Measurements from ENCODE around the gene AR.

The AR gene

DNA sequence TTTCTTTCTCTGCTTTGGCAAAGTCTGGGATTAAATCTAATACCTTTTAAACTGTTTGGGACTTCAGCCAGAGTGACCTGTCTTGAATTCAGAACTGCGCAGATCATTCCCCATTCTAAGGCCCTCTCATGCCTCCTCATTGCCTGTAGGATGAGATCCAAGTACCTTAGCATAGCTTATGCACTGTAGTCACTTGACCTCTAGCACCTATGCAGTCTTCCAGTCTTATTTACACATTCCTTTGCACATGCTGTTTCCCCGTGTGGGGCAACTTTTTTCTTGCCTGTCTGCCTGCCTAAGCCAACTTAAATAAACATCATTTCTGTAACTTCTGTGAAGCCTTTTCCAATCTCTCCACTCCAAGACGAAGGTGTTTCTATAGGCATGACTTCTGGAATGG lies 68.4 kb downstream of the AR start:
- no peak for TF ChIP-seq EZH2phosphoT487 (conservative IDR thresholded peaks at IDR 0.05; ENCODE audit: low read length)
- TF ChIP-seq, protein P1, sequence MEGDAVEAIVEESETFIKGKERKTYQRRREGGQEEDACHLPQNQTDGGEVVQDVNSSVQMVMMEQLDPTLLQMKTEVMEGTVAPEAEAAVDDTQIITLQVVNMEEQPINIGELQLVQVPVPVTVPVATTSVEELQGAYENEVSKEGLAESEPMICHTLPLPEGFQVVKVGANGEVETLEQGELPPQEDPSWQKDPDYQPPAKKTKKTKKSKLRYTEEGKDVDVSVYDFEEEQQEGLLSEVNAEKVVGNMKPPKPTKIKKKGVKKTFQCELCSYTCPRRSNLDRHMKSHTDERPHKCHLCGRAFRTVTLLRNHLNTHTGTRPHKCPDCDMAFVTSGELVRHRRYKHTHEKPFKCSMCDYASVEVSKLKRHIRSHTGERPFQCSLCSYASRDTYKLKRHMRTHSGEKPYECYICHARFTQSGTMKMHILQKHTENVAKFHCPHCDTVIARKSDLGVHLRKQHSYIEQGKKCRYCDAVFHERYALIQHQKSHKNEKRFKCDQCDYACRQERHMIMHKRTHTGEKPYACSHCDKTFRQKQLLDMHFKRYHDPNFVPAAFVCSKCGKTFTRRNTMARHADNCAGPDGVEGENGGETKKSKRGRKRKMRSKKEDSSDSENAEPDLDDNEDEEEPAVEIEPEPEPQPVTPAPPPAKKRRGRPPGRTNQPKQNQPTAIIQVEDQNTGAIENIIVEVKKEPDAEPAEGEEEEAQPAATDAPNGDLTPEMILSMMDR (IDR thresholded peaks at IDR 0.05; ENCODE audit: insufficient read depth, low read length, poor library complexity, severe bottlenecking): no peak
- Histone ChIP-seq H2AFZ (ENCODE audit: low read depth, low read length, severe bottlenecking) (no peak overlapping the region), H3K27ac (ENCODE audit: low read depth, low read length) (no peak overlapping the region), H3K79me2 (ENCODE audit: insufficient read depth, low read length) (no peaks in the 10 kb centered on the region), H3F3A (ENCODE audit: insufficient read depth) (no peaks in the 10 kb centered on the region), H3K9me2 (replicated peaks; ENCODE audit: insufficient read depth, low read length) (no peaks in the 10 kb centered on the region), H3K4me2 (ENCODE audit: low read depth, low read length, poor library complexity, severe bottlenecking) (no peak overlapping the region), H3K9me3 (ENCODE audit: insufficient read depth, low read length) (no peaks in the 10 kb centered on the region), H3K9ac (ENCODE audit: low read length) (no peak overlapping the region), H3K36me3 (ENCODE audit: low read length) (no peaks in the 10 kb centered on the region), H3K27me3 (ENCODE audit: low read length) (no peaks in the 10 kb centered on the region), H4K20me1 (ENCODE audit: low read depth, low read length) (no peaks in the 10 kb centered on the region), H3K4me3 (ENCODE audit: insufficient read depth, low read length, poor library complexity, severe bottlenecking) (no peak overlapping the region)

GRCh38 chrX:67613366-67613765 lies 69.5 kb downstream of the AR start:
- H3K79me2 ChIP-seq (ENCODE audit: insufficient read depth, low read length): no peaks in the 10 kb centered on the region
- no peaks in the 10 kb centered on the region for H3F3A ChIP-seq (ENCODE audit: insufficient read depth)
- H3K4me2 ChIP-seq (ENCODE audit: low read depth, low read length, poor library complexity, severe bottlenecking): no peak overlapping the region
- TF ChIP-seq EZH2phosphoT487 (conservative IDR thresholded peaks at IDR 0.05; ENCODE audit: low read length): no peak
- TF ChIP-seq, protein P1 (IDR thresholded peaks at IDR 0.05; ENCODE audit: insufficient read depth, low read length, poor library complexity, severe bottlenecking): no peak
- H3K9ac ChIP-seq (ENCODE audit: low read length): no peak overlapping the region
- H3K9me2 ChIP-seq (replicated peaks; ENCODE audit: insufficient read depth, low read length): no peaks in the 10 kb centered on the region
- H3K27me3 ChIP-seq (ENCODE audit: low read length): no peaks in the 10 kb centered on the region
- H3K4me3 ChIP-seq (ENCODE audit: insufficient read depth, low read length, poor library complexity, severe bottlenecking): no peak overlapping the region
- no peaks in the 10 kb centered on the region for H4K20me1 ChIP-seq (ENCODE audit: low read depth, low read length)
- no peaks in the 10 kb centered on the region for H3K36me3 ChIP-seq (ENCODE audit: low read length)
- no peaks in the 10 kb centered on the region for H3K9me3 ChIP-seq (ENCODE audit: insufficient read depth, low read length)
- H3K27ac ChIP-seq (ENCODE audit: low read depth, low read length): no peak overlapping the region
- H2AFZ ChIP-seq (ENCODE audit: low read depth, low read length, severe bottlenecking): no peak overlapping the region

- TF ChIP-seq, protein P1 (IDR thresholded peaks at IDR 0.05; ENCODE audit: insufficient read depth, low read length, poor library complexity, severe bottlenecking): no peak
- TF ChIP-seq EZH2phosphoT487 (conservative IDR thresholded peaks at IDR 0.05; ENCODE audit: low read length): no peak
- Histone ChIP-seq H3K4me2 (ENCODE audit: low read depth, low read length, poor library complexity, severe bottlenecking) (no peak overlapping the region), H3K9me2 (replicated peaks; ENCODE audit: insufficient read depth, low read length) (no peaks in the 10 kb centered on the region), H3K9ac (ENCODE audit: low read length) (no peak overlapping the region), H3K36me3 (ENCODE audit: low read length) (no peaks in the 10 kb centered on the region), H3K9me3 (ENCODE audit: insufficient read depth, low read length) (no peaks in the 10 kb centered on the region), H3K4me3 (ENCODE audit: insufficient read depth, low read length, poor library complexity, severe bottlenecking) (no peak overlapping the region), H2AFZ (ENCODE audit: low read depth, low read length, severe bottlenecking) (no peak overlapping the region), H4K20me1 (ENCODE audit: low read depth, low read length) (no peaks in the 10 kb centered on the region), H3K27ac (ENCODE audit: low read depth, low read length) (no peak overlapping the region), H3K79me2 (ENCODE audit: insufficient read depth, low read length) (no peaks in the 10 kb centered on the region), H3K27me3 (ENCODE audit: low read length) (no peaks in the 10 kb centered on the region), H3F3A (ENCODE audit: insufficient read depth) (no peaks in the 10 kb centered on the region)
These were observed 70.2 kb downstream of the AR start for GRCh38 chrX:67613996-67614395.

Measured in SU-DHL-6 (cell line).